Karpas-422 (cell line): Measurements from ENCODE around the gene PTGER3. TPM values are rescaled to one million over a fixed set of nuclear protein-coding genes. Genes with fewer than 3 reads are reported as not detected.

Experiments
- DNase-seq: peaks from one replicate; pipeline ENCODE4 v3.0.0-alpha.2; 2015
- H2AFZ ChIP-seq: fragments of 200-600 bp; sonication (generic); 2 replicates; pipeline ENCODE4 v1.6.1; 2014; ENCODE audit warnings: antibody characterized with exemption, low read length, mixed read lengths
- H3K27ac ChIP-seq: fragments of 200-600 bp; sonication (generic); 2 replicates; pipeline ENCODE4 v1.5.1; 2014; ENCODE audit warnings: mild to moderate bottlenecking, low read length, moderate library complexity
- H3K27me3 ChIP-seq: fragments of 200-600 bp; sonication (generic); 2 replicates; pipeline ENCODE4 v1.6.1; 2014; ENCODE audit warnings: low read length, mixed read lengths
- H3K36me3 ChIP-seq: fragments of 200-600 bp; sonication (generic); 2 replicates; pipeline ENCODE4 v1.6.1; 2014; ENCODE audit warnings: low read length, mixed read lengths; ENCODE audit not compliant: insufficient read depth
- H3K4me1 ChIP-seq: fragments of 200-600 bp; sonication (generic); 2 replicates; pipeline ENCODE4 v1.6.1; 2014; ENCODE audit warnings: mild to moderate bottlenecking, low read length, mixed read lengths
- H3K4me2 ChIP-seq: fragments of 200-600 bp; sonication (generic); 2 replicates; pipeline ENCODE4 v1.6.1; 2014; ENCODE audit warnings: low read length, low read depth, mild to moderate bottlenecking; ENCODE audit not compliant: poor library complexity, severe bottlenecking
- H3K4me3 ChIP-seq: fragments of 200-600 bp; sonication (generic); 2 replicates; pipeline ENCODE4 v1.5.1; 2014; ENCODE audit warnings: mild to moderate bottlenecking, antibody characterized with exemption, low read length, mixed read lengths
- H3K79me2 ChIP-seq: fragments of 200-600 bp; sonication (generic); 2 replicates; pipeline ENCODE4 v1.6.1; 2014; ENCODE audit warnings: mild to moderate bottlenecking, low read length, mixed read lengths
- H3K9ac ChIP-seq: fragments of 200-600 bp; sonication (generic); 2 replicates; pipeline ENCODE4 v1.6.0; 2014; ENCODE audit warnings: low read length
- H3K9me2 ChIP-seq: fragments of 200-600 bp; sonication (generic), shearing (Covaris generic); replicated peaks from 2 replicates; pipeline ENCODE4 v1.6.0; 2014; ENCODE audit warnings: mild to moderate bottlenecking, low read length, moderate library complexity; ENCODE audit not compliant: insufficient read depth
- H3K9me3 ChIP-seq: fragments of 300-700, 200-600 bp; sonication (generic); 2 replicates; pipeline ENCODE4 v1.6.1; 2014; ENCODE audit warnings: low read length, mixed read lengths
- H4K20me1 ChIP-seq: fragments of 200-600 bp; sonication (generic); 2 replicates; pipeline ENCODE4 v1.6.1; 2014; ENCODE audit warnings: mild to moderate bottlenecking, antibody characterized with exemption, low read length, low read depth; ENCODE audit not compliant: insufficient read depth
- total RNA-seq: library from RNA; depleted of rRNA; stranded (reverse); fragments of >200 nt; shearing (Covaris generic); gene quantifications from 2 replicates; pipeline ENCODE4 v1.2.3, GENCODE V29; 2014; ENCODE audit warnings: low replicate concordance

Gene PTGER3
- total RNA-seq, 1 experiment from 2014 or later: not detected

- H3K27ac ChIP-seq: no peak overlapping the region
- H3K9me2 ChIP-seq: no peaks in the 10 kb centered on the region
- H4K20me1 ChIP-seq: no peaks in the 10 kb centered on the region
- no peaks in the 10 kb centered on the region for H3K79me2 ChIP-seq
- H3K27me3 ChIP-seq: no peaks in the 10 kb centered on the region
- H3K9me3 ChIP-seq: no peaks in the 10 kb centered on the region
- H3K4me1 ChIP-seq: no peaks in the 10 kb centered on the region
- no peak overlapping the region for H3K9ac ChIP-seq
- no peaks in the 10 kb centered on the region for H3K36me3 ChIP-seq
- no peak overlapping the region for H3K4me3 ChIP-seq
- no peak overlapping the region for H2AFZ ChIP-seq
- no peak for DNase-seq
- H3K4me2 ChIP-seq: no peak overlapping the region
Observed at GRCh38 chr1:71045463-71046028, 2.1 kb downstream of the PTGER3 start.

GRCh38 chr1:71044833-71045232 is 2.8 kb downstream of the PTGER3 start:
- Histone ChIP-seq H3K27me3 (no peaks in the 10 kb centered on the region), H3K9me2 (no peaks in the 10 kb centered on the region), H3K4me2 (no peak overlapping the region), H3K36me3 (no peaks in the 10 kb centered on the region), H3K79me2 (no peaks in the 10 kb centered on the region), H3K9ac (no peak overlapping the region), H3K9me3 (no peaks in the 10 kb centered on the region), H4K20me1 (no peaks in the 10 kb centered on the region), H3K4me3 (no peak overlapping the region), H2AFZ (no peak overlapping the region), H3K4me1 (no peaks in the 10 kb centered on the region), H3K27ac (no peak overlapping the region)
- DNase-seq: no peak

- H3K4me2 ChIP-seq: no peak overlapping the region
- no peaks in the 10 kb centered on the region for H3K79me2 ChIP-seq
- H2AFZ ChIP-seq: no peak overlapping the region
- no peak overlapping the region for H3K9ac ChIP-seq
- no peaks in the 10 kb centered on the region for H3K36me3 ChIP-seq
- no peak overlapping the region for H3K27ac ChIP-seq
- H3K4me1 ChIP-seq: no peaks in the 10 kb centered on the region
- no peaks in the 10 kb centered on the region for H3K9me3 ChIP-seq
- no peaks in the 10 kb centered on the region for H3K9me2 ChIP-seq
- DNase-seq: no peak
- no peak overlapping the region for H3K4me3 ChIP-seq
- H4K20me1 ChIP-seq: no peaks in the 10 kb centered on the region
- no peaks in the 10 kb centered on the region for H3K27me3 ChIP-seq
Observed at GRCh38 chr1:71043065-71043464, 4.6 kb downstream of the PTGER3 start.

- no peaks in the 10 kb centered on the region for H3K9me3 ChIP-seq
- no peaks in the 10 kb centered on the region for H3K79me2 ChIP-seq
- DNase-seq: no peak
- H3K9me2 ChIP-seq: no peaks in the 10 kb centered on the region
- no peaks in the 10 kb centered on the region for H3K4me1 ChIP-seq
- H3K27me3 ChIP-seq: no peaks in the 10 kb centered on the region
- H2AFZ ChIP-seq: no peak overlapping the region
- H3K4me2 ChIP-seq: no peak overlapping the region
- H4K20me1 ChIP-seq: no peaks in the 10 kb centered on the region
- H3K4me3 ChIP-seq: no peak overlapping the region
- no peaks in the 10 kb centered on the region for H3K36me3 ChIP-seq
- no peak overlapping the region for H3K27ac ChIP-seq
- no peak overlapping the region for H3K9ac ChIP-seq
Observed at GRCh38 chr1:71041806-71042205, 5.8 kb downstream of the PTGER3 start.

- Histone ChIP-seq H3K79me2 (no peaks in the 10 kb centered on the region), H4K20me1 (no peaks in the 10 kb centered on the region), H3K9me3 (no peaks in the 10 kb centered on the region), H2AFZ (no peak overlapping the region), H3K27me3 (no peaks in the 10 kb centered on the region), H3K4me3 (no peak overlapping the region), H3K27ac (no peak overlapping the region), H3K9me2 (no peaks in the 10 kb centered on the region), H3K36me3 (no peaks in the 10 kb centered on the region), H3K9ac (no peak overlapping the region), H3K4me2 (no peak overlapping the region), H3K4me1 (no peaks in the 10 kb centered on the region)
- DNase-seq: no peak
Observed at GRCh38 chr1:71039661-71040262, 7.9 kb downstream of the PTGER3 start.

- Histone ChIP-seq H3K4me3 (no peak overlapping the region), H3K27ac (no peak overlapping the region), H2AFZ (no peak overlapping the region), H3K79me2 (no peaks in the 10 kb centered on the region), H4K20me1 (no peaks in the 10 kb centered on the region), H3K4me2 (no peak overlapping the region), H3K36me3 (no peaks in the 10 kb centered on the region), H3K27me3 (no peaks in the 10 kb centered on the region), H3K4me1 (no peaks in the 10 kb centered on the region), H3K9ac (no peak overlapping the region), H3K9me3 (no peaks in the 10 kb centered on the region), H3K9me2 (no peaks in the 10 kb centered on the region)
- DNase-seq: no peak
Observed at GRCh38 chr1:71038942-71039341, 8.7 kb downstream of the PTGER3 start.

GRCh38 chr1:71037829-71038620 is 9.6 kb downstream of the PTGER3 start:
- Histone ChIP-seq H3K27ac (no peak overlapping the region), H3K4me1 (no peaks in the 10 kb centered on the region), H3K4me2 (no peak overlapping the region), H3K9me3 (no peaks in the 10 kb centered on the region), H3K27me3 (no peaks in the 10 kb centered on the region), H3K79me2 (no peaks in the 10 kb centered on the region), H3K36me3 (no peaks in the 10 kb centered on the region), H3K9me2 (no peaks in the 10 kb centered on the region), H3K9ac (no peak overlapping the region), H3K4me3 (no peak overlapping the region), H2AFZ (no peak overlapping the region), H4K20me1 (no peaks in the 10 kb centered on the region)
- DNase-seq: no peak

- Histone ChIP-seq H3K9me2 (no peaks in the 10 kb centered on the region), H3K9me3 (no peaks in the 10 kb centered on the region), H4K20me1 (no peaks in the 10 kb centered on the region), H3K27me3 (no peaks in the 10 kb centered on the region), H2AFZ (no peak overlapping the region), H3K4me3 (no peak overlapping the region), H3K36me3 (no peaks in the 10 kb centered on the region), H3K9ac (no peak overlapping the region), H3K4me2 (no peak overlapping the region), H3K27ac (no peak overlapping the region), H3K4me1 (no peaks in the 10 kb centered on the region), H3K79me2 (no peaks in the 10 kb centered on the region)
- no peak for DNase-seq
Observed at GRCh38 chr1:71037066-71037465, 10.6 kb downstream of the PTGER3 start.
